Measurements from ENCODE around the gene DPP9.

Gene DPP9

DNA sequence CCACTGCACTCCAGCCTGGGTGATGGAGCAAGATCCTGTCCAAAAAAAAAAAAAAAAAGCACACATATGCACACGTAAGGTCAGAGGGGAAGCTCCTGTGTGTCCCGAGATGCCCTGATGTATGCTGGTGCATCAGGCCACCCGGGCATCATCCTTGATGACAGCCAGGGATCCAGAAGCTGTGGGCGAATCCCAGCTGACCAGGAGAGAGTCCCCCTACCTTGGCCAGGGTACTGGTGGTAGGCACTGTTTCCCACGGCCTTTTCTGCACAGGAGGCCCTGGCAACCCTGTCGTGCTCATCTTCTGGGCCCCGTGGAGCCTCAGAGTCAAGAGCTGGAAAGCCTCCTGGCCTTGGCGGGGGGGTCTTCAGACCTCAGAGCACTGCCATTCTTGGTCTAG is 67.5 kb downstream of the DPP9 start:
- Histone ChIP-seq H3K4me1 (ENCODE audit: control insufficient read depth, insufficient read depth, low read length) (no peaks in the 10 kb centered on the region), H3K27me3 (ENCODE audit: control insufficient read depth, insufficient read depth, low read length) (no peaks in the 10 kb centered on the region), H3K36me3 (ENCODE audit: control insufficient read depth, insufficient read depth, low read length) (peaks cover 17% of the 10 kb centered on the region), H3K9me3 (ENCODE audit: control insufficient read depth, insufficient read depth, low read length) (no peaks in the 10 kb centered on the region), H3K27ac (ENCODE audit: low read length) (no peak overlapping the region), H3K4me3 (ENCODE audit: low read length) (no peak overlapping the region)
- DNase-seq (ENCODE audit: low read depth, low spot score): no peak
- no CpG with 5 or more reads among the region's 8 CpGs for WGBS (ENCODE audit: insufficient coverage, insufficient read length)

DNA sequence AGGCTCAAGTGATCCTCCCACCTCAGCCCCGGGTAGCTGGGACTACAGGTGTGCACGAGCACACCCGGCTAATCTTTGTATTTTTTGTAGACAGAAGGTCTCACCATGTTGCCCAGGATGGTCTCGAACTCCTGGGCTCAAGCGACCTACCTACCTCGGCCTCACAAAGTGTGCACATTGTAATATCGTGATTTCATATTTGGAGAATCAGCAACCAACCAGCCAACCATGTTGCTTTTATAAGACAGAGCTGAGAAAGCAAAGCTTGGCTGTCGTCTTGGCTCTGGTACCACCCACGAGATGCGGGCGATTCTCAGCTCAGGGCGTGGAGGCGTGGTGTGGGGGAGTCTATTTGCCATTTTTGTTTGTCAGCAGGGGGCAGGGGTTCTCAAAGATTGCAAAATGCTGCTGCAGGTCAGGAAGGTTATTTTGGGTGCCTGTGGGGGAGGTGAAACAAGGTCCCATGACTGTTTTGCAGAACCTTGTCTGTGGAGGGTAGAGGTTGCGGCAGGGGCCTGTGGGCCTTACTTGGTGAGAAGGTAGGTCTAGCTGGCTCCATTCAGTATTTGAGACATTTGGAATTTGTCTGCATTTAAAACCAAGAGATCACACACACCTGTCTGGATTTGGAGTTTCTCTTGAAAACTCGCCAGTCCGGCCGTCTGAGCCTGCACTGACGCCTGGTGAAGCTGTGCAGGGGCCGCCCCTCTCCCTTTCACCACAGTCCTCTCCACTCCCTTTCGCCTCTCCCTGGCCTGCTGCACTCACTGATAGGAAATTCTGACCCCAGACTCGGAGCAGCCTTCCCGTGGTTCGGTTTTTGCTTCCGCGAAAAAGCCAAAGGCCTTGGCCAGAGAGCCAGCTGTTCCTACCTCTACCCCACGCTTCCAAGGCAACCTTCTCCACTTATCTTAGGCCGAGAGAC is 68.9 kb downstream of the DPP9 start:
- H3K27ac ChIP-seq (ENCODE audit: low read length): no peak overlapping the region

GRCh38 chr19:4653793-4654436 is 69.7 kb downstream of the DPP9 start:
- Histone ChIP-seq H3K9me3 (ENCODE audit: control insufficient read depth, insufficient read depth, low read length) (no peaks in the 10 kb centered on the region), H3K27ac (ENCODE audit: low read length) (no peak overlapping the region), H3K4me1 (ENCODE audit: control insufficient read depth, insufficient read depth, low read length) (no peaks in the 10 kb centered on the region), H3K36me3 (ENCODE audit: control insufficient read depth, insufficient read depth, low read length) (peaks cover 12% of the 10 kb centered on the region), H3K4me3 (ENCODE audit: low read length) (no peak overlapping the region), H3K27me3 (ENCODE audit: control insufficient read depth, insufficient read depth, low read length) (no peaks in the 10 kb centered on the region)
- no CpG with 5 or more reads among the region's 13 CpGs for WGBS (ENCODE audit: insufficient coverage, insufficient read length)
- no peak for DNase-seq (ENCODE audit: low read depth, low spot score)

More for the DNA sequence above, 68.9 kb downstream of the DPP9 start:
- H3K4me1 ChIP-seq (ENCODE audit: control insufficient read depth, insufficient read depth, low read length): no peaks in the 10 kb centered on the region
- no peak overlapping the region for H3K4me3 ChIP-seq (ENCODE audit: low read length)
- no peak for DNase-seq (ENCODE audit: low read depth, low spot score)
- H3K27me3 ChIP-seq (ENCODE audit: control insufficient read depth, insufficient read depth, low read length): no peaks in the 10 kb centered on the region
- H3K36me3 ChIP-seq (ENCODE audit: control insufficient read depth, insufficient read depth, low read length): peaks cover 16% of the 10 kb centered on the region
- H3K9me3 ChIP-seq (ENCODE audit: control insufficient read depth, insufficient read depth, low read length): no peaks in the 10 kb centered on the region
- WGBS (ENCODE audit: insufficient coverage, insufficient read length): no CpG with 5 or more reads among the region's 27 CpGs

GRCh38 chr19:4652075-4652474 is 71.6 kb downstream of the DPP9 start:
- H3K4me1 ChIP-seq (ENCODE audit: control insufficient read depth, insufficient read depth, low read length): no peaks in the 10 kb centered on the region
- no peak overlapping the region for H3K27ac ChIP-seq (ENCODE audit: low read length)
- no CpG with 5 or more reads among the region's 44 CpGs for WGBS (ENCODE audit: insufficient coverage, insufficient read length)
- no peak for DNase-seq (ENCODE audit: low read depth, low spot score)
- H3K9me3 ChIP-seq (ENCODE audit: control insufficient read depth, insufficient read depth, low read length): no peaks in the 10 kb centered on the region
- no peaks in the 10 kb centered on the region for H3K27me3 ChIP-seq (ENCODE audit: control insufficient read depth, insufficient read depth, low read length)
- peaks cover 7% of the 10 kb centered on the region for H3K36me3 ChIP-seq (ENCODE audit: control insufficient read depth, insufficient read depth, low read length)
- H3K4me3 ChIP-seq (ENCODE audit: low read length): no peak overlapping the region

DNA sequence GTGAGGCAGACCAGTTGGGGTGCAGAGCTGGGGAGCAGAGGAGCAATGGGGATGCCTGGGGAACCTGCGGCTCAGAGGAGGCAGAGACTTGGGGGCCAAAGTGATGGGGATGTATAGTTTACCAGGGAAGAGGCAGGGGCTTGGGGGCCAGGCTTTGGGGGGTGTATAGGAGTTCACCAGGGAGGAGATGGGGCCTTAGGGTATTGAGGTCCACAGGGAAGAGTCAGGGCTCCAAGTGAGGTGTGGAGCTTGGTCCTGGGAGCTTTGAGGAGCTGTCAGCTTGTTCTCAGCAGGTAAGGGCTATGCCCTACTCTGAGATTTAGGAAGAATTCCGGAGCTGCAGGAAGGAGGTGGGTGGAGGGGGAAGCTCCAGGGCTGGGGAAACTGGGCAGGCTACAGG is 73.5 kb downstream of the DPP9 start:
- Histone ChIP-seq H3K36me3 (ENCODE audit: control insufficient read depth, insufficient read depth, low read length) (peaks cover 5% of the 10 kb centered on the region; the same call in 1 of the 2 replicates), H3K27ac (ENCODE audit: low read length) (no peak overlapping the region), H3K4me3 (ENCODE audit: low read length) (no peak overlapping the region), H3K4me1 (ENCODE audit: control insufficient read depth, insufficient read depth, low read length) (no peaks in the 10 kb centered on the region), H3K9me3 (ENCODE audit: control insufficient read depth, insufficient read depth, low read length) (no peaks in the 10 kb centered on the region), H3K27me3 (ENCODE audit: control insufficient read depth, insufficient read depth, low read length) (no peaks in the 10 kb centered on the region)
- DNase-seq (ENCODE audit: low read depth, low spot score): no peak
- no CpG with 5 or more reads among the region's 2 CpGs for WGBS (ENCODE audit: insufficient coverage, insufficient read length)

DNA sequence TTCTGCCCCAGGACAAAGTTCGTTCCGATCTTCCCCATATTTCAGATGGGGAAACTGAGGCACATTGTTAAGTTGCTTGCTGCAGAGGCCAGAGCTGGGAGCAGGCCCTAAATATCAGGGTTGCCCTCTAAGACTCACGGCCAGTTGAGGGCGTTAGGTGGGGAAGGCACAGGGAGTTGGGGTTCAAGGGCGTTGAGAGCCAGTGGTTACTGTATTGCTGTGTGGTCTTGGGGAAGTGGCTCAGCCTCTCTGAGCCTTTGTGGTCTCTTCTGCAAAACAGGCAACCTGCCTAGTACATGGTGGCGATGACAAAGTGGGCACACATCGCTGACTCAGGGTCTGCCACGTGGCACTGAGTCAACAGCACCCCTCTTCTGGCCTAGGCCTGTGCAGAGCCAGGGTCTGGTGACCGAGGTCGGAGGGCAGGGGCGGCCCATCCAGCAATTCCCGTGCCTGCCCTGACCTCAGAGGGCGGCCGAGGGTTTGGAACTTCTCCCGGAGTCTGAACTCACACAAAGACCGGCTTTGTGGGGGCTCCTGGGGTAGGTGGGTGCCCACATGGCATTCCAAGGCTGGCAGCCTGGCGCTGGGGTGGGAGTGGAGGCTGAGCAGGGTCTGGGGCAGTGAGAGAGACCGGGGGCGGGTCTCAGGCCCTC is 74.1 kb downstream of the DPP9 start:
- WGBS (ENCODE audit: insufficient coverage, insufficient read length): no CpG with 5 or more reads among the region's 19 CpGs
- H3K4me3 ChIP-seq (ENCODE audit: low read length): no peak overlapping the region
- no peak for DNase-seq (ENCODE audit: low read depth, low spot score)
- H3K9me3 ChIP-seq (ENCODE audit: control insufficient read depth, insufficient read depth, low read length): no peaks in the 10 kb centered on the region
- no peaks in the 10 kb centered on the region for H3K4me1 ChIP-seq (ENCODE audit: control insufficient read depth, insufficient read depth, low read length)
- H3K27me3 ChIP-seq (ENCODE audit: control insufficient read depth, insufficient read depth, low read length): no peaks in the 10 kb centered on the region
- H3K36me3 ChIP-seq (ENCODE audit: control insufficient read depth, insufficient read depth, low read length): peaks cover 5% of the 10 kb centered on the region; the same call in 1 of the 2 replicates
- no peak overlapping the region for H3K27ac ChIP-seq (ENCODE audit: low read length)

DNA sequence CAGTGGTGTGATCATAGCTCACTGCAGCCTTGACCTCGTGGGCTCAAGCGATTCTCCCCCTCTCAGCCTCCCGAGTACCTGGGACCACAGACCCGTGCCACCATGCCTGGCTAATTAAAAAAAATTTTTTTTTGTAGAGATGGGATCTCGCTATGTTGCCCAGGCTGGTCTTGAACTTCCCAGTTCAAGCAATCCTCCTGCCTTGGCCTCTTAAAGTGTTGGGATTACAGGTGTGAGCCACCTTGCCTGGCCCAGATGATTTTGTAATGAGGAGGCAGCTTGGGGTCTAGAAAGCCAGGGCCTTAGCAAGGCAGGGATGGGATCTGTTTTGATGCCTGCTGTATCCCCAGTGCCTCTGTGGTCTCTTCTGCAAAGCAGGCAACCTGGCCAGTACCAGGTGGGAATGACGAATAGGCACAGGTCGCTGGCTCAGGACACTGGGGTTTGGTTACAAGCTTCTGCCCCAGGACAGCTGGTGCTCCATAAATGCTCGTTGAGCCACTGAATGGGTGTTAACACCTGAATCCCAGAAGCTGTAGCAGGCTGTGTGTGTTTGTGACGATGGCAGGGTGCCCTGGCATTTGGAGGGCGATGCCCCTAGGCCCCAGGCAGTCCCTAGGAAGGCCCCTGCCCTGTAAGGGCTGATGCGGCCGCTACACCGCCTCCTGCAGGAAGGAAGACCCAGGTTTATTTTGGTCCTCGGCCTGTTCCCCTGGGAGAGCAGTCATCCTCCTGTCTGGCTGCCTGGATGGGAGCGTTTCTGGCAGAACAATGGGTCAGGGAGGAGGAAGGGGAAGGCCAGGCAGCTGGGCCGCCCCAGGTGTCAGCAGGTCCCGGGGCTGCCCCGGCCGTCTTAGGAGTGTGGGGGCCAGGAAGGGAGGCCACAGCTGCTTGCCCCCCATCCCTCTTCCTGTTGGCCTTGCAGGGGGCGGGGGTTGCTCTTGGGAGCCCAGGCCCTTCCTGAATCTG is 75.7 kb downstream of the DPP9 start:
- H3K4me3 ChIP-seq (ENCODE audit: low read length): no peak overlapping the region
- no CpG with 5 or more reads among the region's 20 CpGs for WGBS (ENCODE audit: insufficient coverage, insufficient read length)
- H3K4me1 ChIP-seq (ENCODE audit: control insufficient read depth, insufficient read depth, low read length): no peaks in the 10 kb centered on the region
- no peak for DNase-seq (ENCODE audit: low read depth, low spot score)
- peaks cover 5% of the 10 kb centered on the region; the same call in 1 of the 2 replicates for H3K36me3 ChIP-seq (ENCODE audit: control insufficient read depth, insufficient read depth, low read length)
- no peak overlapping the region for H3K27ac ChIP-seq (ENCODE audit: low read length)
- no peaks in the 10 kb centered on the region for H3K9me3 ChIP-seq (ENCODE audit: control insufficient read depth, insufficient read depth, low read length)
- H3K27me3 ChIP-seq (ENCODE audit: control insufficient read depth, insufficient read depth, low read length): no peaks in the 10 kb centered on the region

GRCh38 chr19:4645718-4646117 is 77.9 kb downstream of the DPP9 start:
- Histone ChIP-seq H3K4me1 (ENCODE audit: control insufficient read depth, insufficient read depth, low read length) (no peaks in the 10 kb centered on the region), H3K36me3 (ENCODE audit: control insufficient read depth, insufficient read depth, low read length) (no peaks in the 10 kb centered on the region), H3K4me3 (ENCODE audit: low read length) (no peak overlapping the region), H3K27ac (ENCODE audit: low read length) (no peak overlapping the region), H3K27me3 (ENCODE audit: control insufficient read depth, insufficient read depth, low read length) (no peaks in the 10 kb centered on the region), H3K9me3 (ENCODE audit: control insufficient read depth, insufficient read depth, low read length) (no peaks in the 10 kb centered on the region)
- no peak for DNase-seq (ENCODE audit: low read depth, low spot score)
- WGBS (ENCODE audit: insufficient coverage, insufficient read length): no CpG with 5 or more reads among the region's 4 CpGs

DNA sequence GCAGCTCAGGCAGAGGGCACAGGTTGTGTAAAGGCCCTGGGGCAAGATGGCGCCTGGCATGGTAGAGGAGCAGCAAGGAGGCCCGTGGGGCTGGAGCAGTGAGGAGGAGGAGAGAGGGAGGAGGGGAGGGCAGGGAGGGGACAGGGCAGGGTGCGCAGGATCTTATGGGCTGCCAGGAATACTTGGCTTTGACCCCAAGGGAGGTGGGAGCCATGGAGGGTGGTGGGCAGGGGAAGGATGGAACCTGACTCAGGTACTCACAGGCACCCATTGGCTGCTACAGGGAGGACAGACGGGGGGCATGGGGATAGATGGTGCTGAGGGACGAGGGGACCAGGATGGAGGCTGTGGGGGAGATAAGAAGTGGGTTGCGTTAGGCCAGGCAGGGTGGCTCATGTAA is 81.0 kb downstream of the DPP9 start:
- Histone ChIP-seq H3K27me3 (ENCODE audit: control insufficient read depth, insufficient read depth, low read length) (no peaks in the 10 kb centered on the region), H3K4me1 (ENCODE audit: control insufficient read depth, insufficient read depth, low read length) (no peaks in the 10 kb centered on the region), H3K36me3 (ENCODE audit: control insufficient read depth, insufficient read depth, low read length) (no peaks in the 10 kb centered on the region), H3K9me3 (ENCODE audit: control insufficient read depth, insufficient read depth, low read length) (no peaks in the 10 kb centered on the region), H3K4me3 (ENCODE audit: low read length) (no peak overlapping the region), H3K27ac (ENCODE audit: low read length) (no peak overlapping the region)
- no CpG with 5 or more reads among the region's 6 CpGs for WGBS (ENCODE audit: insufficient coverage, insufficient read length)
- no peak for DNase-seq (ENCODE audit: low read depth, low spot score)

Measured in iPS DF 6.9 (cell line).